Left colon (tissue), 2 donors: ENCODE data around the gene CMC2. TPM values are rescaled to one million over a fixed set of nuclear protein-coding genes. Genes with fewer than 3 reads are reported as not detected.
A peak's percentile ranks its signal among the peaks of the same experiment; 100 is the strongest.

ENCODE experiments used
- ATAC-seq: fragments of 200-7000 bp; cut with Tn5 transposase; one replicate; pipeline ENCODE4 v1.9.1; 2020; ENCODE audit warnings: mild to moderate bottlenecking, moderate library complexity
- DNase-seq, 2 donors: peaks; one replicate each; pipeline ENCODE4 v3.0.0-alpha.2; 2020
- intact Hi-C, 2 donors: fragments of 100-400 bp; cut with DNase I in 1 of 2; cut with micrococcal nuclease in 1 of 2; formaldehyde crosslinking; loops; one replicate each; pipeline versions ENCODE4 v1.11.2 to v1.14.0; 2022; cut with DNase I, micrococcal nuclease
- long read RNA-seq: library from polyadenylated mRNA; unstranded; transcript quantifications from one replicate; pipeline ENCODE4 v2.0.0, GENCODE V29; 2021
- total RNA-seq, 2 donors: library from RNA; stranded (reverse); fragmentation: NEBNext Ultra II Directional; extraction: Animal tissue kit (Norgen Biotek cat#: 25700); gene quantifications; one replicate each; pipeline ENCODE4 v1.2.1, GENCODE V29; 2021
- donor health status: DM: no; HTN: no; CAD: no.
- donor health status: DM: yes; HTN: yes; CAD: no.

Gene CMC2
- total RNA-seq = 10 to 100 TPM; 50.6 to 53.6 TPM
- long read RNA-seq, full-length matches to known transcripts = 25 of 45 reads
- long read RNA-seq, partial matches to known transcripts = 0 of 45 reads
- long read RNA-seq, other reads (novel, unspliced or antisense) = 20 of 45 reads

DNA sequence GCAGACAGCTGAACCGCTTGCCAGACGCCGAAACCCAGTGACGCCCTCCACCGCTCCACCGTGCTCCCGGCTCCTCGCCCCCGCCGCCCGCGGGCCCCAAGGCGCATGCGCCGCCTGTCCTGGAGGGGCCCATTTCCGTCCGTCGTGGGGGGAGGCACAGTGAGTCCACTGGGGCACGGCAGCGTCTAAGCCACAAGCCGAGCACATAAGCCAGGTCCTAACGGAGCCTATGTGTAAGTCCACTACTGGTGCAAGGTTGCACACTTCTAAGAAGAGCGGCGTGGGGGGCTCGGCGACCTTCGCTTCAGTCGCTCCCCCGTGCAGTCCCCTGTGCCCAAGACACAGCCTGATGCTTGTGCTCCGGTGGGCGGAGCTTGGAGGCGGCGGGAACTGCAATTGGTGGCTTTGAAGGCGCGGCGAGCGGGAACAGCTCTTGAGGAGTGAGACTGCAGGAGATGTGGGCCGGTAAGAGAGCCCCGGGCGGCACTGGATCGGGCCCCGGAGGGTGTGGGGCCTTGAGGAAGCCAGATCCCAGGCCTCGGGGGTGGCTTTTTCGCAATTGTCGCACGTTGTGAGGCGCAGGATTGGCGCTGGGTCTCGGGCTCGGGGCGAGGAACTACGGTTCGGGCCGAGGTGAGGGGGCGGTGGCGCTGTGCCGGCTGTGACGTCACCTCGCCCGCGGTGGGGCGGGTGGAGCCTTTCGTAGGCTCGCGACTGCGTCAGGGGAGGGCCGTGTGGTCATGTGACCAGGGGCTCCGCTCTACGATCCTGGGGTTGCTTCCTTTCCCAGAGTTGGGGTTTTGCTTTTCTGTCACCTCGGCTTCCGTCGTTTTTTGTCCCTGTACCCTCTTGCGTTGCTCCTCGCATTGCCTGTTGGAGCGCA, at the start of gene CMC2, which contains the start of gene CENPN:
CMC2 (minus strand) TSS at position 73 of the 883 bp plus-strand sequence. CDS start 9,491 bp downstream, outside the sequence.
CENPN (plus strand) TSS at position 402 of the 883 bp plus-strand sequence. CDS start 4,726 bp downstream, outside the sequence.
- ATAC-seq (peak; percentile 88), DNase-seq (peak; percentile 99)
- intact Hi-C loops = no loop called here

GRCh38 chr16:81053761-81054160, 47.1 kb upstream of the CMC2 start:
- intact Hi-C loops = no loop called here
- ATAC-seq (no peak), DNase-seq (no peak)

DNA sequence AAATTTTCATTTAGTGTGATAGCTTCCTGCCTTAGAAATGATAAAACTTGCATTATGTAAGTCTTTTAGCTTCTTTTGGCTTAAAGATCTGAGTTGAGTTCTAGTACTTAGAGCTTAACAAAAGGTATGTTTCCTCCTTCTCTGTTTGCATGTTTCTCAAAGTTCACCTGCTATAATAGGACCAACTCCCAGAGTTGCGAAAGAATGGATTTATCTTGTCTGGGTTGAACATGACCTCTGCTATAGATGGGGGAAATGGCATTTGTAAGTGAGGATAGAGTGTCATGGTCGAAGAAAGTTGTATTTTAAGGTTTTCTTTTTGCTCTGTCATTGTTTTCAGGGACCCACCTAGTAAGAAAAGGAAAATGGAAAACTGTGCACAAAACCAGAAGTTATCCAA, 36.1 kb upstream of the CMC2 start:
- DNase-seq (no peak), ATAC-seq (no peak)
- intact Hi-C loops = no loop called here

DNA sequence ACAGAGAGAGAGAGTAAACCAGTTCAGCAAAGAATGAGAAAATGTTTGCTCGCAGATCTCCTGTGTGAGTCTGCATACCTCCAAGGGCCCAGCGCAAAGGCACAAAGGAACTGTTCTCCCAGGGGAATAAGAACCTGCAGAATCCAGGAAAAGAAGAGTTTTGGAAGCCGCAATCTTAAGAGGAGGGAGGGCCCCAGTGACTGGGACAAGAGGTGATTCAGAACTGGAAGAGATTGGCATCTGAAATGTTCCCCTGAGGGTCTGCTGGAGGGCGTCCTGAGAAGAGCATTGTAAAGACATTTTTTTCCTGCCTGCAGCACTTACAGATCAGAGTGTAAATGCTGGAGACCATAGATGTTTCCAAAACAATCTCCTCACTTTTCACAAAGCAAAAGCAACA, 35.0 kb upstream of the CMC2 start:
- no peak for ATAC-seq
- no peak for DNase-seq
- intact Hi-C loops = no loop called here

DNA sequence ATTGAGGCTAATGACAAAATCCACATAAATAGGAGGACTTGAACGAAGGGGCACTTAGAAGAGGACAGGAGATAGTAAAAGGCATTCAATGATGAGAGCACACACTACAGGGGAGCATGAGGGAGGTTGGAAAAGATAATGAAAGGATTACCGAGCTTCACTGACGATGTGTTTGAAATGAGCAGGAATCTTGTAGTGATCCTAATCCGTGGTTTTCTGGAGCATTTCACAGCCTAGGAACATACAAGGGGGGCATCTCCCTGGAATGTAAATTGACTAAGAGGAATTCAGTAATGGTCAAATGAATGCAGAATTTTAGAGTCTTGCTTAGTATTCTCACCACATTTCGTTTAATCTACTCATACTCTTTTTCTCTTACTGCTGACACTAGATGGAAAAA, 34.2 kb upstream of the CMC2 start:
- intact Hi-C loops = no loop called here
- no peak for ATAC-seq
- no peak for DNase-seq

DNA sequence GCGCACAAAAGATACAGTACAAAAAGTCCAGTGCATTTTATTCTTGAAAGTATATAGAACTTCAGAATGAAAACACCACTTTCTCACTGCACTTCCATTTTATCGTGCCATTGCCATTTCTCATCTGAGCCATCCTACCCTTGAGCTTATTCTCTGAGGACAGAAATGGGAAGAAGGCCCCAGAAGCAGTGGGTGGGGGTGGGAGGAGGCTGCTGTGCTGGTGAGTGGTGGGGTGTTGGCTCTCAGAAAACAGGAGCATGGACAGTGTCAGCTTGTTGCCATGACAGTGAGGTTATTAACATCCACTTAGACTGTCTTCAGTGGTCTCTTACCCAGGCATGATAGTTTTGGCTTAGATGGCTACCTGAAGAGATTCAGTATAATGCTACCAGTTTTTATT, 33.4 kb upstream of the CMC2 start:
- DNase-seq (no peak), ATAC-seq (no peak)
- intact Hi-C loops = no loop called here

- DNase-seq = peak in 1 of 2 donors; percentile 8
- intact Hi-C loops = no loop called here
- ATAC-seq = peak; percentile 21
Observed at GRCh38 chr16:81036751-81037350, 30.2 kb upstream of the CMC2 start.

DNA sequence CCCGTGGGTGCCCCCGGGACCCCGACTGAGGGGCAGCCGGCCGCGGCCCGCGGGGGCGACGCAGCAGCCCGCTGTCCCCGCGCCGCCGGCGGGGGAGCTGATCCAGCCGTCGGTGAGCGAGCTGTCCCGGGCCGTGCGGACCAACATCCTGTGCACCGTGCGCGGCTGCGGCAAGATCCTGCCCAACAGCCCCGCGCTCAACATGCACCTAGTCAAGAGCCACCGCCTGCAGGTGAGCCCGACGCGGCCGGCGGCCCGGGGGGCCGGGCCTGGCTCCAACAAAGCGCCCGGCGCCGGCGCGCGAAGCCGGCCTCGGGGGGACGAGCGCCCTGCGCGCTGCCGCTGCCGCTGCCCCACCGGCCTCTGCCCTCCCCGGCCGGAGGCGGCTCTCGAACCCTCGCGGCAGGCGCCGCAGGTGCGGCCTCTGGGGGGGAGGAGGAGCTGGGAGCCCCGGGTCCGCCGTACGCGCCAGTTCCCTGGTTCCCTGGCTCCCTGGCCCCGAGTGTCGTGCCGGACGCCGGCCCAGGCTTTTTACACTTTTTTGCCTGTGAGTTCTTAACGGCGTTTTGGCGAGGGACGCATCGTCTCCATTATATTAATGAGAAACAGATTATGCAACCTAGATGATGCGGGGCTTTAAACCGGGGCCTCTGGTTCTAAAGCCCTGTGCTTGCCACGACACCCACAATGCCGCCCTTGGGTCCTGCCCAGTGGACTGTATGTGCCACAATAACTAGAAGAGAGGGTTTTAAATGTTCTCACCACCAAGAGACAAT, 29.5 kb upstream of the CMC2 start:
- intact Hi-C loops = no loop called here
- peak; percentile 28 to 57 for DNase-seq

DNA sequence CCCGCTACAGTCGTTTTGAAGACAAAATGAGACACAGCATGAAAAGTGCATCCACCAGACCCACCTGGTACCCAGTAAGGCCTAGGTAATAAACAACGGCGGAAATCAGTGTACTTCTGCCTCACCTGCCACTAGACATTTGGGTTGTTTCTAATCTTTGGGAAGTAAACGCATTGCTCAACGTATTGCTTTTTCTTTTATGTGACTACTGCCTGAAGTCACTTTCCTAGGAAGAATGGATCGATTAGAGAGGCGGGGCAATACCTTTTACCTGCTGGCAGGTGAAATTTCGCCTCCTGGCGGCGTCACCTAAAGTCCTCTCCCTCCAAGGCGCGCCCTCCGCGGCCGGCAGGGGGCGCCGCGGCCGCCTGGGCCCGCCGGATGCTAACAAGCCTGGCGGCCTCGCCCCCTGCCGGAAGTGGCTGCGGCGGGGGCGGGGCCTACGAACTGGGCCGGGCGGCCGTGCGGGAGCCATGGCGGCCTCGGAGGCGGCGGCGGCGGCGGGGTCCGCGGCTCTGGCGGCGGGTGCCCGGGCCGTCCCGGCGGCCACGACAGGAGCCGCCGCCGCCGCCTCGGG, 28.8 kb upstream of the CMC2 start, which contains the start of gene ATMIN:
ATMIN (plus strand) TSS at position 445 of the 577 bp plus-strand sequence; CDS start at position 474, 29 bp downstream.
- intact Hi-C loops = no loop called here
- peak; percentile 98 for ATAC-seq

More for the DNA sequence above, 29.5 kb upstream of the CMC2 start:
- ATAC-seq = peak; percentile 50

DNA sequence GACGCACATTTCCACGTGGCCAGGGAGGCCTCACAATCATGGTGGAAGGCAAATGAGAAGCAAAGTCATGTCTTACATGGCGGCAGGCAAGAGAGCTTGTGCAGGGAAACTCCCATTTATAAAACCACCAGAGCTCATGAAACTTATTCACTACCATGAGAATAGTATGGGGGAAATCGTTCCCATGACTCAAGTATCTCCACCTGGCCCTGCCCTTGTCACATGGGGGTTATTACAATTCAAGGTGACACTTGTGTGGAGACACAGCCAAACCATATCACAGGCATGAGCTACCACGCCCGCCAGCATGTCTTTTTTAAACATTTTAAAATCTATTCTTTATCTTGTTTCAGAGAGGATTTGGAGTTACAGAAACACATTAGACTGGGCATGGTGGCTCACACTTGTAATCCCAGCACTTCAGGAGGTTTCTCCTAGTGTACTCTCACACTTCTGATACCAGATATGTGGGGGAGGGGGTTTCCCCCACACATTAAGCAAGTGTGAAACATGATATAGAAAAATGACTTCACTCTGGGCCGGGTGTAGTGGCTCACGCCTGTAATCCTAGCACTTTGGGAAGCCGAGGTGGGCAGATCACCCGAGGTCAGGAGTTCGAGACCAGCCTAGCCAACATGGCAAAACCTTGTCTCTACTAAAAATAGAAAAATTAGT, 23.4 kb upstream of the CMC2 start:
- ATAC-seq = no peak
- DNase-seq = no peak
- intact Hi-C loops = no loop called here

More for the DNA sequence above, 28.8 kb upstream of the CMC2 start, which contains the start of gene ATMIN:
- peak; percentile 74 to 92 for DNase-seq

DNA sequence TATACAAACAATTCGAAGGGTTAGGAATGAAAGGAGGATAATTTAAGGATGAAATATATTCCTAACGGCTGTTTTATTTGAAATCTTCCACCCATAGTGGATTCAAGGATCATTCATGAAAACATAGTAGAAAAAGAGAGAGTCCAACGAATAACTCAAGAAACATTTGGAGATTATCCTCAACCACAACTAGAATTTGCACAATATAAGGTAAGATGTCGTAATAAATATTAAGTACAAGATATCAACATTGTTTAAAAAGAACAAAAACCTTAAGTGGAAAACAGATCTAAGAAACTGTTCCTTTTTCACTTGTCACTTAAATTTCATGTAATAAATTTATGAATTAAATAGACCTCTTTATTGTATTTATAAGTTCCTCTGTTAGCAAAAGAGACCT, 19.7 kb upstream of the CMC2 start:
- intact Hi-C loops = no loop called here
- no peak for DNase-seq
- ATAC-seq = no peak

DNA sequence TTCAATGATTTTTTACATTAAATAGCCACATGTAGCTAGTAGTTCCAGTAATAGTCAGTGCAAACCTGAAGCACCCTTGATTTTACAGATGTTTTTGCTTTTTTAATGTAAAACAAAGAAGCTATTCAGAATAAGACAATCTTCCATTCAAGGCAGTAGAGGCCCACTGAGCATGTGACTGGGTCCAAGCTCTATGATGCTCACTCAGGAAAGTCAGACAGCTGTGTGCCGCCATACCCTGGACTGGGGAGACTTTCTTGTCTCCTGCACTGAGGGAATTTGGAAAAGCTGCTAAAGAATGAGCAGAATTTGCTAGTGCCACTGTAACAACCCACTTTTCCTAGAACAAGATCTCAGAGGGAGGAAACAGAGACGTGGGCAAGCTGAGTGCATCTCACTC, 11.8 kb upstream of the CMC2 start:
- DNase-seq (no peak), ATAC-seq (no peak)
- intact Hi-C loops = no loop called here

GRCh38 chr16:81014672-81015071, 8.0 kb upstream of the CMC2 start:
- intact Hi-C loops = no loop called here
- DNase-seq (no peak), ATAC-seq (no peak)

- ATAC-seq = no peak
- intact Hi-C loops = no loop called here
- DNase-seq = no peak
Observed at GRCh38 chr16:81012974-81013373, 6.3 kb upstream of the CMC2 start.

DNA sequence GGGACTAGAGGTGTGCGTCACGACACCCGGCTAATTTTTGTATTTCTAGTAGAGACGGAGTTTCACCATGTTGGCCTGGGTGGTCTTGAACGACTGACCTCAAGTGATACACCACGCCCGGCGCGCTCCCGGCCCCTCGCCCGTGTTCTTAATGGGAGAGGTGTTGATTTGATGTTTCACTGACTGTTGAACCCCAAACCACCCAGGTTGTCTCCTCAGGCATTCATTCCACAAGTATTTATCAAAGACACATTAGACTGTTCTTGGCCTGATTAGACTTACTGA, 1.8 kb upstream of the CMC2 start:
- ATAC-seq (no peak), DNase-seq (peak; percentile 31 to 44)
- intact Hi-C loops = no loop called here

GRCh38 chr16:81006211-81006812, 373 bp downstream of the CMC2 start:
- DNase-seq = peak; percentile 85 to 87
- intact Hi-C loops = no loop called here
- ATAC-seq = peak; percentile 65

- intact Hi-C loops = no loop called here
- peak in 1 of 2 donors; percentile 27 for DNase-seq
- ATAC-seq = no peak
Observed at GRCh38 chr16:81005610-81006161, 999 bp downstream of the CMC2 start.
